Measurements from ENCODE around the gene SRGAP3.

The SRGAP3 gene

DNA sequence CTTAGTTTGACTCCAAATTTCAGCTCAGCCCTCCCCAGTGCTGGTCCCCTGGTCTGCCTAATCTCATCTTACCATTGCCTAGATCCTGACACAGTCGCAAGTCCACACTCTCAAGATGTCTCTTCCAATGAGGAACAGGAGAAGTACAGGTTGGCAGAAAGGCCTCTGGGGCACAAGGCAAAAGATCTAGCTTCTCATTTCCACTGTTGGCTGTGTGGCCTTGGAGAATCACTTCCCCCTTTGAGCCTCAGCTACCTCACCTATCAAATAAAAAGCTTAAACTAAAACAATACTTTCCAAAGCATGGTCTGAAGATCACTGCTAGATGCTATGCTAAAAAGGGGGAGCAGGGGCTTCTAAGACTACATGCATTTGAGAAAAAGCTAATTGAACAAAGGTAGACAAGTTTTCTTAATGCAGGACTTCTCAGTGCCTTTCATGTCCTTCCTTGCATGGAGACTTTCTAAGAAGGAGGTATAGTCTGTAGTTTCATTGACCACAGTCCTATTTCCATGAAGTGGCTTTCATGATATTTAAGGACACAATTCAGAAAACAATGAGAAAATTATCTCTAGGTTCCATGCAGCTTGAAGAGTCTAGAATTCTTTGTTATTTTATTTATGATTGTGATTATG lies 168.1 kb downstream of the SRGAP3 start:
- DNase-seq (ENCODE audit: low spot score) = no peak

- DNase-seq (ENCODE audit: low spot score) = no peak
Measured at GRCh38 chr3:9080163-9080562, 169.3 kb downstream of the SRGAP3 start.

DNA sequence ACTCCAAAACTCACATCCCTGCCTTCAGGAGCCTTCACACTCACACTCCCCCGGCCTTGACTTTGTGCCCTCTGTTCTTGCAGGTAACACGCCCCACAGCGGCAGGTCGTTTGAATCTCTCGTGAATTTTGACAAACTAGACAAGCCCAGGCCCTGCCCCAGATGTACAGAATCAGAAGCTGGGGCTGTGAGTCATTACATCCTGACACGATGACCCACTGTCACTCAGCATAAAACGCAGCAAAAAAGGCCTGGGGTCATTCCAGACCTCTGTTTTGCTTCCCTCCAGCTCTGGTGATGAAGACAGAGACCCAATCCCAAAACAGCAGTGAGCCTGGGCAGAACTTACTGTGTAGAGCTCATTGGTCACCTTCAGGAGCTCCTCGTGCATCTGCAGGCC lies 169.8 kb downstream of the SRGAP3 start:
- DNase-seq (ENCODE audit: low spot score) = no peak

- no peak for DNase-seq (ENCODE audit: low spot score)
Measured at GRCh38 chr3:9078561-9079240, 170.7 kb downstream of the SRGAP3 start.

GRCh38 chr3:9077029-9077428 lies 172.4 kb downstream of the SRGAP3 start:
- no peak for DNase-seq (ENCODE audit: low spot score)

- DNase-seq (ENCODE audit: low spot score) = no peak
Measured at GRCh38 chr3:9075762-9076161, 173.7 kb downstream of the SRGAP3 start.

DNA sequence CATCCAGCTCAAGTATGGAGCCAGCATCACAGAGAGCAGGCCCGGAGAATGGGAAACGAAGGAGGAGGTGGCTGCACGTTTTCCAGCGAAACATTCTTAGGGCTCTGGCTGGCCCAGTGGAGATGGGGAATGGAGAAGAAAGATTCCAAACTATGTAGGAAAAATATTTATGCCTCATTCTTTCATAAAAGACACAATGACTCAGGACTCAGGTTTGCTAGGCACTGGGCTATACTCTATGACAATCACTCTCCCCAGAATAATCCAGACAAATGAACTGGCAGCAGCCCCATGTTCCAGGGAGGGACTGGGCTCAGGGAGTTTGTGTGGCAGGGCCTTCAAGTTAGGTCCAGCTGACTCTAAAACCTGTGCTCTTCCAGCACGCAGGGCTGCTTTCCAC lies 175.4 kb downstream of the SRGAP3 start:
- no peak for DNase-seq (ENCODE audit: low spot score)

GRCh38 chr3:9072667-9073009 lies 176.8 kb downstream of the SRGAP3 start:
- DNase-seq (ENCODE audit: low spot score) = no peak

- no peak for DNase-seq (ENCODE audit: low spot score)
Measured at GRCh38 chr3:9071936-9072666, 177.3 kb downstream of the SRGAP3 start.

- DNase-seq (ENCODE audit: low spot score) = no peak
Measured at GRCh38 chr3:9070961-9071360, 178.5 kb downstream of the SRGAP3 start.

DNA sequence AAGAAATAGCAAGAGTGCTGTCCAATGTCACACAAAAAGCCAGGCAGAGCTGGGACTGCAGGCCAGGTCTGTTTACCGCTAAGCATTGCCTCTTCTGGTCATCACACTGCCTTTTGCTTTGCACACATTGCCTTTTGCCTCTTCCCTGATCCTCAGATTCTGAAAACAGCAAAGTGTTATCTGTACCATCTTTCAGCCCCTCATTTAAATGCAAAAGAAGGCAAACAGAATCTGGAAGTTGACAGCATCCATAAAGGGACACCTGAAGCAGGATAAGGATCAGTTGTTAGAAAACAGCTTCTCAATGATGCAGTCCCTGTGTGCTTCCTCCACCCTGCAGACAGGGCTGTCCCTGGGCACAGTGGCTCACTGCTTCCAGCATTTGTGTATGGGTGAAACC lies 179.5 kb downstream of the SRGAP3 start:
- no peak for DNase-seq (ENCODE audit: low spot score)

DNA sequence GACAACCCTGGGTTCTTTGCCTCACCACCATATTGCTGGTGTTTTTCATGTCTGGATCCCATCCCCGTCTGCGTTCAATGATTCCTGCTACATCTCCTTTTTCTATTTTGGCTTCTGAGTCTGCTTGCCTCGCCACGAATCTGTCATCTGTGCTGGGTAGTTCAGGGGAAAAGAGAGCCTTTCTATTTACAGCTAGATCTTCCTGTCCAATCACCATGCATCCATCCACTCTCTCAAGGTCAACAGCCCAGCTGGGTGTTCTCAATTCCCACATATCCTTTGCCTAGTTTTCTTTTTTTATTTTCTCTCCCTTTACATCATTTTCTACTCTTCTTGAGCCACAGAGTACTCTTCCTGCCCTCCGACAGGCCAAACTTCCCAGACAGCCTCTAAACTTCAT lies 181.4 kb downstream of the SRGAP3 start:
- DNase-seq (ENCODE audit: low spot score) = no peak

DNA sequence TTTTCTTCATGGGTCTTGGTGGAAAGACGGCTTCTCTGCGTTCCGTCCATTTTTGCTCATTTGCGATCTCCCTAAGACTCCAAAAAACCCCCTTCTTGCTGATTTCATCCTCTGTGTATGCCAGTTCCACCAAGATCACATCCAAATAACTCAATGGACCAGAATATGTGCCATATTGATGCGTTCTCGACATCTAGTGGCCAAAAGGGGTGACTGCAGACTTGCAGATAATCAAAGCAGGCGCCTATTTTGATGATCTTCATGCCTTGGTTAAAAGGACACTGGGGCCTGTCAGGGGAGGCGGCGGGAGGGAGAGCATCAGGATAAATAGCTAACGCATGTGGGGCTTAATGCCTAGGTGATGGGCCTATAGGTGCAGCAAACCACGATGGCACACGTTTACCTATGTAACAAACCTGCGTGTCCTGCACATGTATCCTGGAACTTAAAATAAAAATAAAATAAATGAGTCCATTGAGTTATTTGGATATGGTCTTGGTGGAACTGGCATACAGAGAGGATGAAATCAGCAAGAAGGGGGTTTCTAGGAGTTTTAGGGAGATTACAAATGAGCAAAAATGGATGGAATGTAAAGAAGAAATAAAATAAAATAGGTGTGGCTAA lies 182.0 kb downstream of the SRGAP3 start:
- DNase-seq (ENCODE audit: low spot score) = peak; percentile 68

DNA sequence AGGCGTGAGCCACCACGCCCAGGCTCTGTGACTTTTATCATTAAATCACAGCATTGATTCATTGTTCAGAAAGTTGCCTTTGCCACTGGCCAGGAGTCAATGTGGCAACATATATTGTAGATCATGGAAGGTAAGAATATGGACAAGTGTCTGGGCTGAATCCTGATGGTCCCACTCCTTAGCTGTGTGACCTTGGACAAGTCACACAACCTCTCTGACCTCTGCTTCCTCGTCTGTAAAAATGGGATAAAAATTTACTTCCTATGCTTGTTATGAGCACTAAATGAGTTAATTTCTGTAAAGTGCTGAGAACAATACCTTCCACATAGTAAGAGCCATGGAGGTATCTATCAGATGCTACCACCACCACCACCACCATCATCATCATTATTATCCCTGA lies 182.7 kb downstream of the SRGAP3 start:
- DNase-seq (ENCODE audit: low spot score) = no peak

DNA sequence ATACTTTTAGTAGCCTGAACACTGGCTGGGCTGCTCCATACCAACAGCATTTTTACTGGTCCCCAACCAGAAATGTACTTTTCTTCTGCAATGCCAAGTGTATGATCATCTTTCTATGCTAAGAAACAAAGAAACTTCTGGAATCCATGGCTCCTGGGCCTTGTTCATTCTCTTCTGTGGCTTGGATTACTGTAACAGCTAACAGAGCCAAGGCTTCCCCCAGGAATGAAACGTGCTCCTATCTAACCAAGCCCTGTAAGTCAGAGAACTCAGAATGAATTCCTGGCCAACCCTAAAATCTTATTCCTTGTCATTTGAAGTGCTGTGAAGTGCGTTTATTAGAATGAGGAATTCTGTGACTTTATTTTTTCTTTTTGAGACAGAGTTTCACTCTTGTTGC lies 183.3 kb downstream of the SRGAP3 start:
- DNase-seq (ENCODE audit: low spot score) = no peak

- no peak for DNase-seq (ENCODE audit: low spot score)
Measured at GRCh38 chr3:9064850-9065249, 184.6 kb downstream of the SRGAP3 start.

GRCh38 chr3:9064251-9064650 lies 185.2 kb downstream of the SRGAP3 start:
- DNase-seq (ENCODE audit: low spot score) = no peak

DNA sequence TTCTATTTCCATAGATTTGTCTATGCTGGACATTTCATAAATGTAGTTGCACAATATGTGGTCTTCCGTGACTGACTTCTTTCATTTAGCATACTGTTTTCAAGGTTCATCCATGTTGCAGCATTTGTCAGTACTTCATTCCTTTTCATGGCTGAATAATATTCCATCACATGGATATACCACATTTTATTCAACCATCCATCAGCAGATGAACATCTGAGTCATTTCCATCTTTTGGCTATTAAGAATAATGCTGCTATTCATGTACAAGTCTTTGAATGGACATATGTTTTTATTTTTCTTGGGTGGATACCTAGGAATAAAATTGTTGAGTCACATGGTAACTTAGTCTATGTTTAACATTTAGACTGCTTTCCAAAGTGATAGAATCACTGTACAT lies 186.9 kb downstream of the SRGAP3 start:
- no peak for DNase-seq (ENCODE audit: low spot score)

DNA sequence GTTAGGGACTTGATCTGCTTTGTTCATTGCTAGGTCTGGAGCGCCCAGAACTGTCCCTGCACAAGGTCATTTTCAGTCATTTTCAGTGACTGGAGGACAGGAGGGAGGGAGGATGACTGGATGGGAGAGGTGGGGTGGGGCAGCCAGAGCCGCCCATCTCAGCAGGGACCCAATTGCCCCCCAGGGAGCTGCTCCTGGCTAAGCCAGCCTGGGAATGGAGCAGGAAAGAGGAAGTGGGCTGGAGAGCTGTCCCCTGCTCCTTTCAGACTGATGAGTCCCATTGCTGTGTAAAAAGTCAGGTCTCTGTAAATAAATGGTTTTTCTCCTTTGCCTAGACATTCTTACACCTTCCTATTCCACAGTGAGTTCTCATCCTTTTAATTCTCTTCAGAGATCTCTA lies 187.8 kb downstream of the SRGAP3 start:
- DNase-seq (ENCODE audit: low spot score) = no peak

- DNase-seq (ENCODE audit: low spot score) = no peak
Measured at GRCh38 chr3:9059489-9060400, 189.7 kb downstream of the SRGAP3 start.

DNA sequence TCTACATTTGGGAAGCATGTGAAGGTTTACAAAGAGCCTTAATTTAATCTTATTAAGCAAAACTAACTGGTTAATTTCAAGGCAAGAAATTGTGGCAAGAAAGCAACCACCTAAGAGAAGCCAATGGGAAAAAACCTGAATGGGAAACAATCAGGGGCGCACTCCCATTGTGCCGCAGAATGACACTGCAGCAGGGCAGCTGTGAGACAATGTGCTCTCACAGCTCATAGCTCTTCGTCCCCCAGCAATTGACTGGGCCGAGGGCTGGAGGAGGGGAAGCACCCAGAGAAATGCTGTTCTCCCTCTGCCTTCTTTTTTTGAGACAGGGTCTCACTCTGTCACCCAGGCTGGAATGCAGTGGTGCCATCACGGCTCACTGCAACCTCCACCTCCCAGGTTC lies 192.9 kb downstream of the SRGAP3 start:
- peak; percentile 50 for DNase-seq (ENCODE audit: low spot score)

Data from globus pallidus (tissue), 1 donor.